H1 (cell line): Measurements from ENCODE around the gene SH3BGRL3. TPM values are rescaled to one million over a fixed set of nuclear protein-coding genes. Genes with fewer than 3 reads are reported as not detected.

Experiments
- CTCF ChIA-PET: fragments of 300-600 bp; sonication (Branson Sonifier 250); formaldehyde crosslinking; loops from one replicate; lab custom pipeline; 2021; ENCODE audit not compliant: partially characterized antibody; lab: Charles Lee
- POLR2A ChIA-PET: fragments of 300-600 bp; sonication (Branson Sonifier 250); formaldehyde crosslinking; loops from one replicate; lab custom pipeline; 2021; ENCODE audit warnings: inconsistent platforms; ENCODE audit not compliant: partially characterized antibody; lab: Charles Lee
- DNase-seq, 2 experiments: peaks; one replicate each; pipeline versions ENCODE4 v3.0.0 to v3.0.0-alpha.2; 2010 to 2022; ENCODE audit warnings: low spot score in 2 of 2, low read depth in 1 of 2, mixed read lengths in 1 of 2
- FAIRE-seq: peaks from 2 replicates; lab custom pipeline; 2011; peaks lifted over from hg19 to GRCh38; lab: Jason Lieb, UNC
- H2AFZ ChIP-seq: 2 replicates; pipeline ENCODE4 v1.8.1; 2012; ENCODE audit warnings: low read length, inconsistent platforms
- H2AK5ac ChIP-seq: 2 replicates; pipeline ENCODE4 v1.6.1; 2013; ENCODE audit warnings: low read depth, low read length
- H2BK120ac ChIP-seq: replicated peaks from 2 replicates; pipeline ENCODE3; 2013; ENCODE audit warnings: low read depth, low read length, inconsistent platforms
- H2BK12ac ChIP-seq: 2 replicates; pipeline ENCODE4 v1.6.1; 2013; ENCODE audit warnings: low read depth, low read length
- H2BK15ac ChIP-seq: 2 replicates; pipeline ENCODE4 v1.6.1; 2013; ENCODE audit warnings: low read length
- H2BK20ac ChIP-seq: 2 replicates; pipeline ENCODE4 v1.6.1; 2013; ENCODE audit warnings: low read length
- H2BK5ac ChIP-seq: 2 replicates; pipeline ENCODE4 v1.6.1; 2013; ENCODE audit warnings: low read depth, low read length
- H3K14ac ChIP-seq: 2 replicates; pipeline ENCODE4 v1.6.1; 2013; ENCODE audit warnings: inconsistent platforms; ENCODE audit not compliant: insufficient read length
- H3K18ac ChIP-seq: 2 replicates; pipeline ENCODE4 v1.6.1; 2013; ENCODE audit warnings: low read length; ENCODE audit errors: extremely low read depth
- H3K23ac ChIP-seq: 2 replicates; pipeline ENCODE4 v1.6.1; 2013; ENCODE audit warnings: inconsistent platforms; ENCODE audit not compliant: insufficient read length
- H3K23me2 ChIP-seq: 2 replicates; pipeline ENCODE4 v1.6.1; 2013; ENCODE audit warnings: low read depth, low read length
- H3K27ac ChIP-seq: 2 replicates; pipeline ENCODE4 v1.6.1; 2011; ENCODE audit warnings: low read depth, low read length, inconsistent platforms
- H3K27me3 ChIP-seq, 4 experiments: replicated peaks in 1 of 4; 1 replicate in 1 of 4; 2 replicates in 3 of 4; pipeline versions ENCODE4 v1.6.1 to v1.8.1; 2011 to 2013; ENCODE audit warnings: low read length in 3 of 4, mild to moderate bottlenecking in 3 of 4, inconsistent platforms in 2 of 4, mixed read lengths in 2 of 4, moderate library complexity in 1 of 4; ENCODE audit not compliant: control insufficient read depth in 3 of 4, insufficient read depth in 3 of 4; ENCODE audit errors: extremely low read depth in 1 of 4
- H3K36me3 ChIP-seq, 4 experiments: 2 replicates each; pipeline versions ENCODE4 v1.6.1 to v1.8.1; 2011 to 2013; ENCODE audit warnings: mild to moderate bottlenecking in 4 of 4, low read length in 3 of 4, moderate library complexity in 2 of 4, control low read depth in 1 of 4, inconsistent platforms in 1 of 4; ENCODE audit not compliant: insufficient read depth in 4 of 4, control insufficient read depth in 2 of 4
- H3K4ac ChIP-seq: replicated peaks from 2 replicates; pipeline ENCODE3; 2013; ENCODE audit warnings: low read length, low read depth, mixed read lengths, inconsistent platforms; ENCODE audit not compliant: insufficient read length
- H3K4me1 ChIP-seq, 4 experiments: replicated peaks in 1 of 4; 1 replicate in 1 of 4; 2 replicates in 3 of 4; pipeline versions ENCODE4 v1.6.1 to v1.8.1; 2011 to 2013; ENCODE audit warnings: low read length in 3 of 4, inconsistent platforms in 2 of 4, mixed read lengths in 1 of 4; ENCODE audit not compliant: insufficient read depth in 4 of 4, control insufficient read depth in 3 of 4
- H3K4me2 ChIP-seq, 2 experiments: 2 replicates each; pipeline versions ENCODE4 v1.6.1 to v1.8.1; 2011 to 2013; ENCODE audit warnings: low read depth in 2 of 2, low read length in 2 of 2, control low read depth in 1 of 2, inconsistent platforms in 1 of 2, mild to moderate bottlenecking in 1 of 2; ENCODE audit not compliant: insufficient read depth in 1 of 2
- H3K4me3 ChIP-seq, 4 experiments: fragments of 200-600, 300-600 bp in 1 of 4; sonication (generic), shearing (Covaris generic), sonication (Bioruptor Twin) in 1 of 4; 2 replicates each; pipeline versions ENCODE4 v1.5.1 to v1.8.1; 2011 to 2016; ENCODE audit warnings: low read length in 4 of 4, low read depth in 3 of 4, control low read depth in 2 of 4, inconsistent platforms in 2 of 4, mild to moderate bottlenecking in 2 of 4, mixed read lengths in 1 of 4, moderate library complexity in 1 of 4; ENCODE audit not compliant: insufficient read depth in 2 of 4; ENCODE audit errors: extremely low read depth in 1 of 4
- H3K56ac ChIP-seq: replicated peaks from 2 replicates; pipeline ENCODE3; 2013; ENCODE audit warnings: low read depth, mild to moderate bottlenecking, mixed read lengths, low read length, inconsistent platforms; ENCODE audit not compliant: insufficient read length
- H3K79me1 ChIP-seq: 2 replicates; pipeline ENCODE4 v1.6.1; 2013; ENCODE audit warnings: low read depth, low read length, control low read depth
- H3K79me2 ChIP-seq, 2 experiments: 2 replicates each; pipeline versions ENCODE4 v1.6.1 to v1.8.1; 2012 to 2013; ENCODE audit warnings: low read length in 2 of 2, mild to moderate bottlenecking in 2 of 2, inconsistent platforms in 1 of 2; ENCODE audit not compliant: insufficient read depth in 2 of 2, control insufficient read depth in 1 of 2
- H3K9ac ChIP-seq, 4 experiments: replicated peaks in 1 of 4; 1 replicate in 1 of 4; 2 replicates in 3 of 4; pipeline versions ENCODE4 v1.6.1 to v1.8.1; 2011 to 2013; ENCODE audit warnings: low read depth in 3 of 4, low read length in 3 of 4, control low read depth in 2 of 4, mild to moderate bottlenecking in 2 of 4, moderate library complexity in 2 of 4, inconsistent platforms in 1 of 4; ENCODE audit errors: extremely low read depth in 1 of 4
- H3K9me3 ChIP-seq, 2 experiments: 2 replicates each; pipeline versions ENCODE4 v1.6.1 to v1.8.1; 2012 to 2013; ENCODE audit warnings: mild to moderate bottlenecking in 2 of 2, moderate library complexity in 2 of 2, control low read depth in 1 of 2, inconsistent platforms in 1 of 2, low read depth in 1 of 2, low read length in 1 of 2, mixed read lengths in 1 of 2; ENCODE audit not compliant: insufficient read depth in 2 of 2
- H4K20me1 ChIP-seq, 2 experiments: replicated peaks in 1 of 2; 2 replicates each; pipeline versions ENCODE3 to v1.8.1; 2011 to 2013; ENCODE audit warnings: inconsistent platforms in 2 of 2, low read length in 2 of 2, mild to moderate bottlenecking in 1 of 2; ENCODE audit not compliant: insufficient read depth in 2 of 2, control insufficient read depth in 1 of 2
- H4K5ac ChIP-seq: 2 replicates; pipeline ENCODE4 v1.6.1; 2013; ENCODE audit warnings: low read length, low read depth, mixed read lengths, inconsistent platforms; ENCODE audit not compliant: insufficient read length
- H4K8ac ChIP-seq: 2 replicates; pipeline ENCODE4 v1.8.0; 2013; ENCODE audit warnings: mild to moderate bottlenecking, moderate library complexity, low read length, inconsistent platforms; ENCODE audit not compliant: insufficient read depth; ENCODE audit errors: extremely low read depth
- H4K91ac ChIP-seq: replicated peaks from 2 replicates; pipeline ENCODE3; 2013; ENCODE audit warnings: low read length, mixed read lengths, inconsistent platforms; ENCODE audit not compliant: insufficient read length
- EZH2 ChIP-seq: fragments of 200-600 bp; sonication (generic); IDR thresholded peaks from 2 replicates; pipeline ENCODE4 v1.7.1; 2012; ENCODE audit warnings: low read depth, mild to moderate bottlenecking, moderate library complexity, low read length, inconsistent platforms; ENCODE audit not compliant: severe bottlenecking
- PHF8 ChIP-seq: fragments of 200-600 bp; sonication (generic); conservative IDR thresholded peaks from 2 replicates; pipeline ENCODE4 v1.7.1; 2012; ENCODE audit warnings: low read depth, mild to moderate bottlenecking, inconsistent platforms, low read length, moderate library complexity
- RAD21 ChIP-seq, 2 experiments: IDR thresholded peaks in 1 of 2; conservative IDR thresholded peaks in 1 of 2; 2 replicates each; pipeline ENCODE4 v1.6.1; 2011; ENCODE audit warnings: low read depth in 2 of 2, low read length in 2 of 2, improper control_type of control experiment in 1 of 2, inconsistent platforms in 1 of 2, mild to moderate bottlenecking in 1 of 2, moderate library complexity in 1 of 2
- RBBP5 ChIP-seq: IDR thresholded peaks from 2 replicates; pipeline ENCODE4 v1.7.1; 2012; ENCODE audit warnings: low read depth, mild to moderate bottlenecking, inconsistent platforms, low read length, moderate library complexity, borderline replicate concordance
- WGBS, 2 experiments: shearing (Covaris generic) in 1 of 2; methylation state at CpG; one replicate each; pipeline versions ENCODE4 v1.1.6 to v1.1.7; 2013 to 2015; ENCODE audit warnings: low lambda C conversion rate in 2 of 2, mixed read lengths in 2 of 2, inconsistent platforms in 1 of 2, low coverage in 1 of 2, missing lambda C conversion rate in 1 of 2; ENCODE audit not compliant: insufficient replicate concordance in 2 of 2, insufficient coverage in 1 of 2, insufficient read length in 1 of 2; ENCODE audit errors: extremely low coverage in 1 of 2, missing lambda C conversion rate in 1 of 2; 5-methylcytosine and 5-hydroxymethylcytosine counted together
- polyA plus RNA-seq, 7 experiments: library from polyadenylated mRNA; depleted of rRNA in 3 of 7; stranded (reverse) in 5 of 7; unstranded in 2 of 7; fragments of >200 nt in 5 of 7; fragments of 200-250 nt in 2 of 7; gene quantifications; 1 replicate in 5 of 7; 2 replicates in 1 of 7; 4 replicates in 1 of 7; pipeline versions ENCODE4 v1.2.1 to v1.2.3, GENCODE V29; 2011 to 2013; ENCODE audit warnings: missing spikeins in 2 of 7, mixed read lengths in 2 of 7
- total RNA-seq: library from RNA; stranded (reverse); fragmentation: NEBNext Ultra II Directional; extraction: Animal tissue kit (Norgen Biotek cat#: 25700); gene quantifications from 2 replicates; pipeline ENCODE4 v1.2.1, GENCODE V29; 2021
- TF ChIP-seq, protein P1 (sequence below), 3 experiments: IDR thresholded peaks; 1 replicate in 2 of 3; 2 replicates in 1 of 3; pipeline versions ENCODE4 v1.5.1 to v1.6.1; 2011; ENCODE audit warnings: low read length in 3 of 3, mild to moderate bottlenecking in 3 of 3, inconsistent platforms in 2 of 3, low read depth in 1 of 3, moderate library complexity in 1 of 3; ENCODE audit not compliant: insufficient read depth in 1 of 3; ENCODE audit errors: control extremely low read depth in 1 of 3

The SH3BGRL3 gene
- total and polyA plus RNA-seq, 2 of the 8 experiments (the other 6 are each of a cell fraction or from before 2014, with no cell fraction given): 77.8 to 107 TPM

DNA sequence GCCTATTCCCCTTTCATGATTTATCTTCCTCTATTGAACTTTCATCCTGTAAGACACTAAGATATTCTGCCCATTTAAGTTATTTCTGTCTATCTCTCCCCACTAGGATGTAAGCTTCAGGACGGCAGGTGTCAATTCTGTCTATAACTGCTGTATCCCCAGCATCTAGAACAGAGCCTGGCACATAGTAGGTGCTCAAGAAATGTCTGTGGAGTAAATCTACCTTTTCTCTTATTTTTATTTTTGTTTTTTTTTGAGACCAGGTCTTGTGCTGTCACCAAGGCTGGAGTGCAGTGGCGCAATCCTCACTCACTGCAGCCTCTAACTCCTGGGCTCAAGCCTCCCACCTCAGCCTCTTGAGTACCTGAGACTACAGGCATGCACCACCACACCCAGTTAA is 43.5 kb downstream of the SH3BGRL3 start:
- 82% methylated on average over 2 of the region's 2 CpGs; no CpG with 5 or more reads in 1 of the 2 experiments for WGBS, 2 experiments

More for the DNA sequence above, 43.5 kb downstream of the SH3BGRL3 start:
- ChIA-PET CTCF (interaction anchor here (0.8 to 57.0 kb wide), 5 partner anchors 7 to 94 kb away, joined by 4 to 1530 read pairs (median 14); partner anchors contain the start of genes SH3BGRL3 and UBXN11), POLR2A (no interaction called here)
- no peak overlapping the region for H2AFZ ChIP-seq
- H2BK5ac ChIP-seq: no peak overlapping the region
- no peak overlapping the region for H3K4me2 ChIP-seq
- no peaks in the 10 kb centered on the region for H3K79me1 ChIP-seq
- no peak overlapping the region for H3K27ac ChIP-seq
- no peak overlapping the region for H3K4me3 ChIP-seq
- H2AK5ac ChIP-seq: no peak overlapping the region
- H4K20me1 ChIP-seq: peaks cover 0 to 2% of the 10 kb centered on the region in 2 experiments
- H3K18ac ChIP-seq: no peak overlapping the region
- peaks cover 7 to 22% (median 18%) of the 10 kb centered on the region in 4 experiments; a peak in 7 of 8 replicates for H3K36me3 ChIP-seq
- no peak overlapping the region for H3K56ac ChIP-seq
- no peak overlapping the region for H4K5ac ChIP-seq
- H4K91ac ChIP-seq: no peak overlapping the region
- FAIRE-seq (no peak), DNase-seq (no peak)
- H3K14ac ChIP-seq: no peak overlapping the region
- no peak overlapping the region for H2BK20ac ChIP-seq
- H3K27me3 ChIP-seq: no peaks in the 10 kb centered on the region
- H4K8ac ChIP-seq: no peak overlapping the region
- H3K23ac ChIP-seq: no peak overlapping the region
- H2BK15ac ChIP-seq: no peak overlapping the region
- H2BK12ac ChIP-seq: no peak overlapping the region
- no peak overlapping the region for H3K4ac ChIP-seq
- no peaks in the 10 kb centered on the region for H3K23me2 ChIP-seq
- no peaks in the 10 kb centered on the region for H3K9me3 ChIP-seq
- H2BK120ac ChIP-seq: no peak overlapping the region
- TF ChIP-seq RAD21 (IDR thresholded peaks at IDR 0.05 in 1 of 2, conservative IDR thresholded peaks at IDR 0.05 in 1 of 2; ENCODE audit: low read depth in 2 of 2, low read length in 2 of 2) (no peak), EZH2 (no peak), RBBP5 (no peak), PHF8 (no peak)
- TF ChIP-seq, protein P1, sequence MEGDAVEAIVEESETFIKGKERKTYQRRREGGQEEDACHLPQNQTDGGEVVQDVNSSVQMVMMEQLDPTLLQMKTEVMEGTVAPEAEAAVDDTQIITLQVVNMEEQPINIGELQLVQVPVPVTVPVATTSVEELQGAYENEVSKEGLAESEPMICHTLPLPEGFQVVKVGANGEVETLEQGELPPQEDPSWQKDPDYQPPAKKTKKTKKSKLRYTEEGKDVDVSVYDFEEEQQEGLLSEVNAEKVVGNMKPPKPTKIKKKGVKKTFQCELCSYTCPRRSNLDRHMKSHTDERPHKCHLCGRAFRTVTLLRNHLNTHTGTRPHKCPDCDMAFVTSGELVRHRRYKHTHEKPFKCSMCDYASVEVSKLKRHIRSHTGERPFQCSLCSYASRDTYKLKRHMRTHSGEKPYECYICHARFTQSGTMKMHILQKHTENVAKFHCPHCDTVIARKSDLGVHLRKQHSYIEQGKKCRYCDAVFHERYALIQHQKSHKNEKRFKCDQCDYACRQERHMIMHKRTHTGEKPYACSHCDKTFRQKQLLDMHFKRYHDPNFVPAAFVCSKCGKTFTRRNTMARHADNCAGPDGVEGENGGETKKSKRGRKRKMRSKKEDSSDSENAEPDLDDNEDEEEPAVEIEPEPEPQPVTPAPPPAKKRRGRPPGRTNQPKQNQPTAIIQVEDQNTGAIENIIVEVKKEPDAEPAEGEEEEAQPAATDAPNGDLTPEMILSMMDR (IDR thresholded peaks at IDR 0.05; ENCODE audit: control extremely low read depth in 1 of 3, insufficient read depth in 1 of 3, low read depth in 1 of 3, low read length in 3 of 3): no peak
- TF ChIP-seq, all 59 proteins: peak for 0
- Histone ChIP-seq H3K9ac (no peak overlapping the region), H3K79me2 (no peaks in the 10 kb centered on the region), H3K4me1 (no peaks in the 10 kb centered on the region; a peak in 1 of 7 replicates)
